Measurements from ENCODE around the gene CDH23. TPM values are rescaled to one million over a fixed set of nuclear protein-coding genes. Genes with fewer than 3 reads are reported as not detected.

Gene CDH23
- total RNA-seq, 1 donor from 2014 or later = 1.3 TPM

GRCh38 chr10:71378336-71379117 lies 18.2 kb upstream of the CDH23 start:
- DNase-seq = no peak
- H3K27ac Mint-ChIP-seq = no peak overlapping the region
- H3K4me1 Mint-ChIP-seq = peaks cover 4% of the 10 kb centered on the region
- H3K36me3 Mint-ChIP-seq (ENCODE audit: low read depth) = no peaks in the 10 kb centered on the region
- no peaks in the 10 kb centered on the region for H3K9me3 Mint-ChIP-seq
- H3K27me3 Mint-ChIP-seq = peaks cover 2% of the 10 kb centered on the region
- H3K4me3 Mint-ChIP-seq = no peak overlapping the region
- intact Hi-C loops (cut with micrococcal nuclease) = no loop called here

GRCh38 chr10:71379118-71379766 lies 17.5 kb upstream of the CDH23 start:
- Mint-ChIP-seq H3K36me3 (ENCODE audit: low read depth) (no peaks in the 10 kb centered on the region), H3K4me1 (peaks cover 4% of the 10 kb centered on the region), H3K4me3 (no peak overlapping the region), H3K9me3 (no peaks in the 10 kb centered on the region), H3K27ac (no peak overlapping the region), H3K27me3 (peaks cover 2% of the 10 kb centered on the region)
- DNase-seq = no peak
- intact Hi-C loops (cut with micrococcal nuclease) = no loop called here

- Mint-ChIP-seq H3K27me3 (no peaks in the 10 kb centered on the region), H3K36me3 (ENCODE audit: low read depth) (no peaks in the 10 kb centered on the region), H3K9me3 (no peaks in the 10 kb centered on the region), H3K27ac (no peak overlapping the region), H3K4me3 (no peak overlapping the region), H3K4me1 (peaks cover 4% of the 10 kb centered on the region)
- no peak for DNase-seq
- intact Hi-C loops (cut with micrococcal nuclease) = loop anchor here (5.0 kb wide), 2 partner anchors 226 to 326 kb away; no protein-coding TSS in a partner anchor
Observed at GRCh38 chr10:71380841-71381240, 15.9 kb upstream of the CDH23 start.

GRCh38 chr10:71381611-71382010 lies 15.1 kb upstream of the CDH23 start:
- peaks cover 4% of the 10 kb centered on the region for H3K4me1 Mint-ChIP-seq
- H3K36me3 Mint-ChIP-seq (ENCODE audit: low read depth) = no peaks in the 10 kb centered on the region
- DNase-seq = no peak
- H3K27me3 Mint-ChIP-seq = peaks cover 2% of the 10 kb centered on the region
- no peak overlapping the region for H3K4me3 Mint-ChIP-seq
- intact Hi-C loops (cut with micrococcal nuclease) = loop anchor here (5.0 kb wide), 2 partner anchors 226 to 326 kb away; no protein-coding TSS in a partner anchor
- no peaks in the 10 kb centered on the region for H3K9me3 Mint-ChIP-seq
- H3K27ac Mint-ChIP-seq = no peak overlapping the region

GRCh38 chr10:71382028-71382427 lies 14.7 kb upstream of the CDH23 start:
- H3K27me3 Mint-ChIP-seq = peaks cover 2% of the 10 kb centered on the region

GRCh38 chr10:71382757-71383156 lies 14.0 kb upstream of the CDH23 start:
- H3K27me3 Mint-ChIP-seq = peaks cover 2% of the 10 kb centered on the region
- H3K4me3 Mint-ChIP-seq = no peak overlapping the region
- H3K4me1 Mint-ChIP-seq = peaks cover under 1% of the 10 kb centered on the region
- no peaks in the 10 kb centered on the region for H3K9me3 Mint-ChIP-seq
- H3K36me3 Mint-ChIP-seq (ENCODE audit: low read depth) = no peaks in the 10 kb centered on the region
- intact Hi-C loops (cut with micrococcal nuclease) = loop anchor here (5.0 kb wide), 2 partner anchors 225 to 325 kb away; no protein-coding TSS in a partner anchor
- DNase-seq = no peak
- no peak overlapping the region for H3K27ac Mint-ChIP-seq

More at GRCh38 chr10:71382028-71382427, 14.7 kb upstream of the CDH23 start:
- no peak overlapping the region for H3K4me3 Mint-ChIP-seq
- intact Hi-C loops (cut with micrococcal nuclease) = loop anchor here (5.0 kb wide), 2 partner anchors 225 to 325 kb away; no protein-coding TSS in a partner anchor
- H3K36me3 Mint-ChIP-seq (ENCODE audit: low read depth) = no peaks in the 10 kb centered on the region
- H3K9me3 Mint-ChIP-seq = no peaks in the 10 kb centered on the region
- peaks cover 4% of the 10 kb centered on the region for H3K4me1 Mint-ChIP-seq
- no peak overlapping the region for H3K27ac Mint-ChIP-seq
- no peak for DNase-seq

- intact Hi-C loops (cut with micrococcal nuclease) = loop anchor here (1.0 to 5.0 kb wide), 4 partner anchors 185 to 428 kb away; no protein-coding TSS in a partner anchor
Observed at GRCh38 chr10:71383972-71384687, 12.6 kb upstream of the CDH23 start.

GRCh38 chr10:71388171-71388570 lies 8.5 kb upstream of the CDH23 start:
- H3K27me3 Mint-ChIP-seq = peaks cover 27% of the 10 kb centered on the region

More at GRCh38 chr10:71383972-71384687, 12.6 kb upstream of the CDH23 start:
- H3K4me1 Mint-ChIP-seq = no peaks in the 10 kb centered on the region
- no peak overlapping the region for H3K4me3 Mint-ChIP-seq
- no peaks in the 10 kb centered on the region for H3K9me3 Mint-ChIP-seq
- no peak overlapping the region for H3K27ac Mint-ChIP-seq
- H3K36me3 Mint-ChIP-seq (ENCODE audit: low read depth) = no peaks in the 10 kb centered on the region
- peaks cover 9% of the 10 kb centered on the region for H3K27me3 Mint-ChIP-seq
- DNase-seq = peak; percentile 92

GRCh38 chr10:71388583-71389310 lies 8.0 kb upstream of the CDH23 start:
- Mint-ChIP-seq H3K36me3 (ENCODE audit: low read depth) (no peaks in the 10 kb centered on the region), H3K27me3 (peaks cover 32% of the 10 kb centered on the region), H3K27ac (no peak overlapping the region), H3K4me1 (no peaks in the 10 kb centered on the region), H3K9me3 (no peaks in the 10 kb centered on the region), H3K4me3 (no peak overlapping the region)
- no peak for DNase-seq
- intact Hi-C loops (cut with micrococcal nuclease) = no loop called here

More at GRCh38 chr10:71388171-71388570, 8.5 kb upstream of the CDH23 start:
- no peak overlapping the region for H3K27ac Mint-ChIP-seq
- no peak overlapping the region for H3K4me3 Mint-ChIP-seq
- DNase-seq = no peak
- H3K4me1 Mint-ChIP-seq = no peaks in the 10 kb centered on the region
- intact Hi-C loops (cut with micrococcal nuclease) = no loop called here
- no peaks in the 10 kb centered on the region for H3K9me3 Mint-ChIP-seq
- no peaks in the 10 kb centered on the region for H3K36me3 Mint-ChIP-seq (ENCODE audit: low read depth)

- H3K4me1 Mint-ChIP-seq = no peaks in the 10 kb centered on the region
- H3K36me3 Mint-ChIP-seq (ENCODE audit: low read depth) = no peaks in the 10 kb centered on the region
- H3K9me3 Mint-ChIP-seq = no peaks in the 10 kb centered on the region
- peaks cover 38% of the 10 kb centered on the region for H3K27me3 Mint-ChIP-seq
- no peak overlapping the region for H3K4me3 Mint-ChIP-seq
- DNase-seq = no peak
- intact Hi-C loops (cut with micrococcal nuclease) = no loop called here
- H3K27ac Mint-ChIP-seq = no peak overlapping the region
Observed at GRCh38 chr10:71389768-71390460, 6.8 kb upstream of the CDH23 start.

- peaks cover 43% of the 10 kb centered on the region for H3K27me3 Mint-ChIP-seq
- intact Hi-C loops (cut with micrococcal nuclease) = no loop called here
- H3K27ac Mint-ChIP-seq = no peak overlapping the region
- H3K36me3 Mint-ChIP-seq (ENCODE audit: low read depth) = no peaks in the 10 kb centered on the region
- no peaks in the 10 kb centered on the region for H3K4me1 Mint-ChIP-seq
- no peak for DNase-seq
- no peaks in the 10 kb centered on the region for H3K9me3 Mint-ChIP-seq
- no peak overlapping the region for H3K4me3 Mint-ChIP-seq
Observed at GRCh38 chr10:71390461-71390835, 6.3 kb upstream of the CDH23 start.

- no peaks in the 10 kb centered on the region for H3K9me3 Mint-ChIP-seq
- H3K4me1 Mint-ChIP-seq = peaks cover 1% of the 10 kb centered on the region
- peaks cover 49% of the 10 kb centered on the region for H3K27me3 Mint-ChIP-seq
- no peaks in the 10 kb centered on the region for H3K36me3 Mint-ChIP-seq (ENCODE audit: low read depth)
- no peak overlapping the region for H3K27ac Mint-ChIP-seq
- intact Hi-C loops (cut with micrococcal nuclease) = no loop called here
- DNase-seq = no peak
- H3K4me3 Mint-ChIP-seq = no peak overlapping the region
Observed at GRCh38 chr10:71390921-71391690, 5.6 kb upstream of the CDH23 start.

All from activated CD4-positive, alpha-beta T cell treated with anti-CD3 and anti-CD28 coated beads, Interleukin-2, amount 10 ng/mL, durations not matched to agents 24 days and 14 days (primary cell).